ENCODE results near the gene UPF2.

UPF2 gene

DNA sequence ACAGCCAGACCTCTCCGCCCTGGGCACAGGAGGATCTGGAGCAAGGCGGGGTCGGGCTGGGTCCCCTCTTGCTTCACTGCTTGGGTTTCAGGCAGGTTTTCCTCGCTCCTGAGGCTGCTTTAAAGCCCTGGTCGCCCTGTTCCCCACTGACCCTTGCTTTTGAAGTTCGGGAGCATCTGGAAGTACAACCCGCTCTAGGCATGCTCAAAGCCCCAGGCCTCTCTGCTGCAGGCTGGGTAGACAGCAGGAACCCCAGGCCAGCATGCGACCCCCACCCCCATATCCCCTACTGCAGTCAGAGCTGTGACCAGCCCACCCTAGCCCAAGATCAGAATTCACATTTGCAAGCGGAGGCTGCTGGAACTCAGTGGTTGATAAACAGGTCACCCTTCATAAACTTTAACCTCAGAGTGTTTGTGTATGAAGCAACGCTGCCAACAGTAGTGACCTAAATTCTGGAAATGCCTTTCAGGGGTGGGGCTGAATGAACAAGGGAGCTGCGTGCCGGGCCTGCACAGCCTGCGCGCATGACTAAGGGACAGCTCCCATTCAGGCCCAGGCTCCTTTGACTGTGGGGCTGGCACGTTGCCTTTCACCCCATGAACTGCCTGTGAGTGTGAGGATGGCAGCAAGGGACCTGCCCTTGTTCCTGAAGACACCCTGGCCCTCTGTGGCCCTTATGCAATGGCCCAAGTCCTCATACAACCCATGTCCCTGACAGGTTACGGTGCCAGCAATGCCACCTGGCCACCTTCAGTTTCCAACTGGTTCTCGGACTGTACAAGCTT is 166.9 kb downstream of the UPF2 start:
- peak; percentile 62 for ATAC-seq
- TF ChIP-seq ISL1 (CRISPR knock-in tag; IDR thresholded peaks at IDR 0.05) (no peak), ESRRG (CRISPR knock-in tag; IDR thresholded peaks at IDR 0.05) (no peak)

DNA sequence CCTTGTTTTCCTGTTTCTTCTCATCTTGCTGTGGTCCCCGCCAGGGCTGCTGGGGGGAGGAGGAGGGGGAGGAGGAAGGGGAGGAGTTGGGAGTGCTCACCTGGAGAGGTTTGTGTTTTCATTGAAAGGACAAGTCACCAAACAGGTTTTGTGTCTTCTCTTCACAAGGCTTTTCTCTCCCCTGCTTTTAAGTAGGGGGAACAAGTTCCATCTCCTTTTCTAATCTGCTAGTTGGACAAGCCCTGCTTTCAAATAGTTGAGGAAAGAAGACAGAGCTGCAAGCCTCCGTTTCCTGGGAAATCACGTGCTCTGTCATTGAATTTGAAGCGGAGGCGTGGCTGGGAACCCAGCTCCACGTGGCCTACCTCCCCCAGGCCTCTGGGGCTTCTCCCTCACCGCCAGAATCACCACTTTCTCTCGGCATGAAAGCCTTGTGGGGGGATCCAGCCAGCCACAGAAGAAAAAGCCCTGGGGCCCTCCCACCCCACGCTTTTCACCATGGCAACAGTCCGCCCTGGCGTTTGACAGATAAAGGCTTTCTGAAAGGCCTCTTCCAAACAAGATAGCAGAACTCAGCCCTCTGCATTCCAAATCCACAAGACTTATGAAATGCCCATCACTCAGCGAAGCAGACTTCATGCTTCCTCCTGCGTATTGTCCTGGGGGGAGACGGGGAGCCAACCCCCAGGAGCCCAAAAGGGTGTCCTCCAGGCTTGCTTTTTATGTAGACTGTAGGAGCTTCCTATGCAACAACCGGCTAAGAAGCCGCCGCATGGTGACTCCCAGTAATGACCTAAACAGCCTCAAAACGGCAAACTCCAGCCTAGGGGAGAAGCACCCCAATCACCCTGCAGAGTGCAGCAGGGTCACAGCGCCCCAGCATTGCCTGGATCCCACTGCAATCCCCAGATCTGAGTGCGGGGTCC is 167.8 kb downstream of the UPF2 start:
- no peak for TF ChIP-seq ISL1 (CRISPR knock-in tag; IDR thresholded peaks at IDR 0.05)
- no peak for TF ChIP-seq OSR1 (CRISPR knock-in tag; IDR thresholded peaks at IDR 0.05)
- TF ChIP-seq, protein P1, sequence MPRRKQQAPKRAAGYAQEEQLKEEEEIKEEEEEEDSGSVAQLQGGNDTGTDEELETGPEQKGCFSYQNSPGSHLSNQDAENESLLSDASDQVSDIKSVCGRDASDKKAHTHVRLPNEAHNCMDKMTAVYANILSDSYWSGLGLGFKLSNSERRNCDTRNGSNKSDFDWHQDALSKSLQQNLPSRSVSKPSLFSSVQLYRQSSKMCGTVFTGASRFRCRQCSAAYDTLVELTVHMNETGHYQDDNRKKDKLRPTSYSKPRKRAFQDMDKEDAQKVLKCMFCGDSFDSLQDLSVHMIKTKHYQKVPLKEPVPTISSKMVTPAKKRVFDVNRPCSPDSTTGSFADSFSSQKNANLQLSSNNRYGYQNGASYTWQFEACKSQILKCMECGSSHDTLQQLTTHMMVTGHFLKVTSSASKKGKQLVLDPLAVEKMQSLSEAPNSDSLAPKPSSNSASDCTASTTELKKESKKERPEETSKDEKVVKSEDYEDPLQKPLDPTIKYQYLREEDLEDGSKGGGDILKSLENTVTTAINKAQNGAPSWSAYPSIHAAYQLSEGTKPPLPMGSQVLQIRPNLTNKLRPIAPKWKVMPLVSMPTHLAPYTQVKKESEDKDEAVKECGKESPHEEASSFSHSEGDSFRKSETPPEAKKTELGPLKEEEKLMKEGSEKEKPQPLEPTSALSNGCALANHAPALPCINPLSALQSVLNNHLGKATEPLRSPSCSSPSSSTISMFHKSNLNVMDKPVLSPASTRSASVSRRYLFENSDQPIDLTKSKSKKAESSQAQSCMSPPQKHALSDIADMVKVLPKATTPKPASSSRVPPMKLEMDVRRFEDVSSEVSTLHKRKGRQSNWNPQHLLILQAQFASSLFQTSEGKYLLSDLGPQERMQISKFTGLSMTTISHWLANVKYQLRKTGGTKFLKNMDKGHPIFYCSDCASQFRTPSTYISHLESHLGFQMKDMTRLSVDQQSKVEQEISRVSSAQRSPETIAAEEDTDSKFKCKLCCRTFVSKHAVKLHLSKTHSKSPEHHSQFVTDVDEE (CRISPR knock-in tag; IDR thresholded peaks at IDR 0.05), result no peak
- peak; percentile 19; the same call in 1 of the 3 replicates for ATAC-seq

DNA sequence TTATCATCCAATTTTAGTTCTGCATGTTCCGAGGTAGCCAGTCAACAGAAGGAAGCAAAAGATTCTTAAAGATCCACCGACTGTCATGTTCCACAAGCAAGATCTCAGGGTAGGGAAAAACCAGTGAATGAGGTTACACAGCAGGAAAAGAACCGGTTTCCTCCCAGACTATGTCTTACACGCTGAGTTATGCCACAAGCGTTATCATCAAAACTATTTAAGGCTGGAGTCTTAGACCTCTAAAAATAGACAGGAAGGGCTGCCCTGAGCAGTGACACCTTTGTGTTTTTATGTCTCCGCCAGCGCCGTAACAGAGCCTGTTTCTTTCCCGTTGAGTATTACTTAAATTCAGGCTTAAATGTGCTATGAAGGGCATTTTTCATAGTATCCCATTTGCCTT is 171.1 kb downstream of the UPF2 start:
- TF ChIP-seq, protein P2, sequence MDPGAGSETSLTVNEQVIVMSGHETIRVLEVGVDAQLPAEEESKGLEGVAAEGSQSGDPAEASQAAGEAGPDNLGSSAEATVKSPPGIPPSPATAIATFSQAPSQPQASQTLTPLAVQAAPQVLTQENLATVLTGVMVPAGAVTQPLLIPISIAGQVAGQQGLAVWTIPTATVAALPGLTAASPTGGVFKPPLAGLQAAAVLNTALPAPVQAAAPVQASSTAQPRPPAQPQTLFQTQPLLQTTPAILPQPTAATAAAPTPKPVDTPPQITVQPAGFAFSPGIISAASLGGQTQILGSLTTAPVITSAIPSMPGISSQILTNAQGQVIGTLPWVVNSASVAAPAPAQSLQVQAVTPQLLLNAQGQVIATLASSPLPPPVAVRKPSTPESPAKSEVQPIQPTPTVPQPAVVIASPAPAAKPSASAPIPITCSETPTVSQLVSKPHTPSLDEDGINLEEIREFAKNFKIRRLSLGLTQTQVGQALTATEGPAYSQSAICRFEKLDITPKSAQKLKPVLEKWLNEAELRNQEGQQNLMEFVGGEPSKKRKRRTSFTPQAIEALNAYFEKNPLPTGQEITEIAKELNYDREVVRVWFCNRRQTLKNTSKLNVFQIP (CRISPR knock-in tag; IDR thresholded peaks at IDR 0.05; ENCODE audit: borderline replicate concordance, low read depth), result no peak
- TF ChIP-seq ZC3H10 (CRISPR knock-in tag; IDR thresholded peaks at IDR 0.05), result no peak
- TF ChIP-seq ZFP30 (CRISPR knock-in tag; IDR thresholded peaks at IDR 0.05), result no peak
- TF ChIP-seq RARB (CRISPR knock-in tag; IDR thresholded peaks at IDR 0.05), result no peak
- no peak for TF ChIP-seq ZNF8 (CRISPR knock-in tag; IDR thresholded peaks at IDR 0.05)
- TF ChIP-seq ZNF70 (CRISPR knock-in tag; IDR thresholded peaks at IDR 0.05), result no peak
- TF ChIP-seq OSR1 (CRISPR knock-in tag; IDR thresholded peaks at IDR 0.05), result no peak
- TF ChIP-seq ESRRG (CRISPR knock-in tag; IDR thresholded peaks at IDR 0.05), result no peak
- ATAC-seq, result no peak

DNA sequence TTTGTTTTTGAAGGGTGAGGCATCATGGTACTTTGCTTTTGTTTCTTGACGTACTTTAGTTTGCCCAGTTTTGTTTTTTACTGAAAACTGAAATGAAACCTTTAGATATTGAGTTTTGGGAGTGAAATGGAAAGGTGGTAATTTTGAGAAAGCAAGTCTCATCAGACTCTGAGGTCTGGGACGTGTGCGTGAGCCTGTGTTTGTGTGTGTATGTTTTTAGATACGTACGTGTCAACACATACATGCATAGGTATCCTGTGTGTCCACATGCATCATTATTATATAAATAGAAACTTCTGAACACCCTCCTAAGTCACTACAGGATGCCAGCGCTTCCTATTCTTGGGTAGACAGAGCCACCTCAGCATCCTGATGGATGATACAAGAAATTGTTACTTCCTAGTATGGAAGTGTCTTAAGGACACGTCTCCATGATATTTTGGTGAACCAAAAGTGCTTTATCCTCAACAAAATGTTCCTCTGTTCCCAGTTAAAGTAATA is 171.7 kb downstream of the UPF2 start:
- no peak for TF ChIP-seq ZFP30 (CRISPR knock-in tag; IDR thresholded peaks at IDR 0.05)
- TF ChIP-seq BACH2 (CRISPR knock-in tag; IDR thresholded peaks at IDR 0.05; ENCODE audit: borderline replicate concordance), result no peak
- TF ChIP-seq, protein P1 (CRISPR knock-in tag; IDR thresholded peaks at IDR 0.05), result no peak

DNA sequence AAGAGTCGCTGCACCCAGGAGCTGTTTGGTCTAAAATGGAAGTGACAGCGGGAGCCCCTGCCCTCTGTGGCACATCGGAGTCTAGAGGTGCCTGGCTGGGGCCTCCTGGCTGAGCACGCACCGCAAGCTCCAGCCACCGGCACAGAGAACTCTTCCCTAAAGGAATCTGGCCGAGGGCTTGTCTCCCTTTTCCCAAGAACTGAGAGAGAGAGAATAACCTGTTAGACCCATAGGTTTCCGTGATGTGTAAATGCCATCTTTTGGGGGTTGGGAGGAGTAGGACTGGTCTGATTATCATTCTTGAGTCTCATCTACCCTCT is 172.2 kb downstream of the UPF2 start:
- ATAC-seq, result peak; percentile 19; the same call in 1 of the 3 replicates
- TF ChIP-seq GLIS3 (CRISPR knock-in tag; IDR thresholded peaks at IDR 0.05) (no peak), TCF4 (CRISPR knock-in tag; IDR thresholded peaks at IDR 0.05; ENCODE audit: borderline replicate concordance) (no peak), BACH2 (CRISPR knock-in tag; IDR thresholded peaks at IDR 0.05; ENCODE audit: borderline replicate concordance) (no peak), ZC3H10 (CRISPR knock-in tag; IDR thresholded peaks at IDR 0.05) (no peak), ZNF70 (CRISPR knock-in tag; IDR thresholded peaks at IDR 0.05) (no peak), ARNTL (CRISPR knock-in tag; IDR thresholded peaks at IDR 0.05; ENCODE audit: borderline replicate concordance, low read depth) (no peak), PPARA (CRISPR knock-in tag; IDR thresholded peaks at IDR 0.05; ENCODE audit: borderline replicate concordance) (no peak)
- TF ChIP-seq, protein P3, sequence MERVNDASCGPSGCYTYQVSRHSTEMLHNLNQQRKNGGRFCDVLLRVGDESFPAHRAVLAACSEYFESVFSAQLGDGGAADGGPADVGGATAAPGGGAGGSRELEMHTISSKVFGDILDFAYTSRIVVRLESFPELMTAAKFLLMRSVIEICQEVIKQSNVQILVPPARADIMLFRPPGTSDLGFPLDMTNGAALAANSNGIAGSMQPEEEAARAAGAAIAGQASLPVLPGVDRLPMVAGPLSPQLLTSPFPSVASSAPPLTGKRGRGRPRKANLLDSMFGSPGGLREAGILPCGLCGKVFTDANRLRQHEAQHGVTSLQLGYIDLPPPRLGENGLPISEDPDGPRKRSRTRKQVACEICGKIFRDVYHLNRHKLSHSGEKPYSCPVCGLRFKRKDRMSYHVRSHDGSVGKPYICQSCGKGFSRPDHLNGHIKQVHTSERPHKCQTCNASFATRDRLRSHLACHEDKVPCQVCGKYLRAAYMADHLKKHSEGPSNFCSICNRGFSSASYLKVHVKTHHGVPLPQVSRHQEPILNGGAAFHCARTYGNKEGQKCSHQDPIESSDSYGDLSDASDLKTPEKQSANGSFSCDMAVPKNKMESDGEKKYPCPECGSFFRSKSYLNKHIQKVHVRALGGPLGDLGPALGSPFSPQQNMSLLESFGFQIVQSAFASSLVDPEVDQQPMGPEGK (CRISPR knock-in tag; IDR thresholded peaks at IDR 0.05; ENCODE audit: borderline replicate concordance), result no peak
- TF ChIP-seq, protein P4, sequence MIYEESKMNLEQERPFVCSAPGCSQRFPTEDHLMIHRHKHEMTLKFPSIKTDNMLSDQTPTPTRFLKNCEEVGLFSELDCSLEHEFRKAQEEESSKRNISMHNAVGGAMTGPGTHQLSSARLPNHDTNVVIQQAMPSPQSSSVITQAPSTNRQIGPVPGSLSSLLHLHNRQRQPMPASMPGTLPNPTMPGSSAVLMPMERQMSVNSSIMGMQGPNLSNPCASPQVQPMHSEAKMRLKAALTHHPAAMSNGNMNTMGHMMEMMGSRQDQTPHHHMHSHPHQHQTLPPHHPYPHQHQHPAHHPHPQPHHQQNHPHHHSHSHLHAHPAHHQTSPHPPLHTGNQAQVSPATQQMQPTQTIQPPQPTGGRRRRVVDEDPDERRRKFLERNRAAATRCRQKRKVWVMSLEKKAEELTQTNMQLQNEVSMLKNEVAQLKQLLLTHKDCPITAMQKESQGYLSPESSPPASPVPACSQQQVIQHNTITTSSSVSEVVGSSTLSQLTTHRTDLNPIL (CRISPR knock-in tag; IDR thresholded peaks at IDR 0.05; ENCODE audit: low read depth), result no peak
- TF ChIP-seq, protein P5, sequence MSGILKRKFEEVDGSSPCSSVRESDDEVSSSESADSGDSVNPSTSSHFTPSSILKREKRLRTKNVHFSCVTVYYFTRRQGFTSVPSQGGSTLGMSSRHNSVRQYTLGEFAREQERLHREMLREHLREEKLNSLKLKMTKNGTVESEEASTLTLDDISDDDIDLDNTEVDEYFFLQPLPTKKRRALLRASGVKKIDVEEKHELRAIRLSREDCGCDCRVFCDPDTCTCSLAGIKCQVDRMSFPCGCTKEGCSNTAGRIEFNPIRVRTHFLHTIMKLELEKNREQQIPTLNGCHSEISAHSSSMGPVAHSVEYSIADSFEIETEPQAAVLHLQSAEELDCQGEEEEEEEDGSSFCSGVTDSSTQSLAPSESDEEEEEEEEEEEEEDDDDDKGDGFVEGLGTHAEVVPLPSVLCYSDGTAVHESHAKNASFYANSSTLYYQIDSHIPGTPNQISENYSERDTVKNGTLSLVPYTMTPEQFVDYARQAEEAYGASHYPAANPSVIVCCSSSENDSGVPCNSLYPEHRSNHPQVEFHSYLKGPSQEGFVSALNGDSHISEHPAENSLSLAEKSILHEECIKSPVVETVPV (CRISPR knock-in tag; IDR thresholded peaks at IDR 0.05), result no peak

More for the DNA sequence above, 171.7 kb downstream of the UPF2 start:
- no peak for ATAC-seq
